ENCODE data around the gene LKAAEAR1. TPM values are rescaled to one million over a fixed set of nuclear protein-coding genes. Genes with fewer than 3 reads are reported as not detected.

Gene LKAAEAR1
- total RNA-seq, 4 donors from 2014 or later, result 0.81 TPM; not detected in 3

- TF ChIP-seq POLR2A (IDR thresholded peaks at IDR 0.05), result peak in 1 of 2 donors; percentile 40
- TF ChIP-seq EP300 (IDR thresholded peaks at IDR 0.05), result no peak
- TF ChIP-seq POLR2AphosphoS5 (IDR thresholded peaks at IDR 0.05), result no peak
- Histone ChIP-seq H3K27me3 (peaks cover 18% of the 10 kb centered on the region), H3K9me3 (no peaks in the 10 kb centered on the region), H3K4me1 (peaks cover 0 to 52% (median 25%) of the 10 kb centered on the region in 3 donors), H3K36me3 (peaks cover 0 to 11% of the 10 kb centered on the region in 2 donors), H3K27ac (peak within 1 kb of the TSS in 3 of 4 donors; percentile 77 to 83 (median 82)), H3K4me3 (peak within 1 kb of the TSS; percentile 34 to 78)
- ATAC-seq, result peak; percentile 77
- no CpG with 5 or more reads among the region's 73 CpGs for WGBS, 2 donors (ENCODE audit: low coverage in 1 of 2)
Measured at GRCh38 chr20:64079273-64080012, 4.8 kb downstream of the LKAAEAR1 start, which contains the start of gene RGS19. Gene RGS19 (minus strand): TSS chr20:64079518. CDS start chr20:64076886, 2,632 bp downstream.

GRCh38 chr20:64078934-64079272 is 5.3 kb downstream of the LKAAEAR1 start:
- H3K4me1 ChIP-seq, result peaks cover 0 to 47% (median 23%) of the 10 kb centered on the region in 3 donors
- no peaks in the 10 kb centered on the region for H3K9me3 ChIP-seq
- no peak for ATAC-seq
- no peak for TF ChIP-seq POLR2AphosphoS5 (IDR thresholded peaks at IDR 0.05)
- TF ChIP-seq CTCF (IDR thresholded peaks at IDR 0.05), result no peak
- TF ChIP-seq POLR2A (IDR thresholded peaks at IDR 0.05), result no peak
- TF ChIP-seq EP300 (IDR thresholded peaks at IDR 0.05), result no peak
- peaks cover 0 to 17% of the 10 kb centered on the region in 2 donors for H3K36me3 ChIP-seq
- H3K27ac ChIP-seq, result peak overlapping the region in 3 of 4 donors; percentile 77 to 83 (median 82)
- H3K4me3 ChIP-seq, result peak overlapping the region; percentile 34 to 78
- peaks cover 13% of the 10 kb centered on the region for H3K27me3 ChIP-seq
- 12 to 20% methylated on average over 2 to 3 of the region's 4 CpGs for WGBS, 2 donors (ENCODE audit: low coverage in 1 of 2)

GRCh38 chr20:64077876-64078551 is 6.2 kb downstream of the LKAAEAR1 start:
- H3K4me3 ChIP-seq, result peak overlapping the region in 1 of 2 donors; percentile 78
- H3K27ac ChIP-seq, result peak overlapping the region in 1 of 4 donors; percentile 83
- 60 to 66% methylated on average over 4 to 5 of the region's 15 CpGs for WGBS, 2 donors (ENCODE audit: low coverage in 1 of 2)
- H3K36me3 ChIP-seq, result peaks cover 0 to 26% of the 10 kb centered on the region in 2 donors
- peaks cover 4% of the 10 kb centered on the region for H3K27me3 ChIP-seq
- H3K9me3 ChIP-seq, result no peaks in the 10 kb centered on the region
- H3K4me1 ChIP-seq, result peaks cover 0 to 38% (median 18%) of the 10 kb centered on the region in 3 donors
- ATAC-seq, result no peak
- TF ChIP-seq EP300 (IDR thresholded peaks at IDR 0.05) (no peak), CTCF (IDR thresholded peaks at IDR 0.05) (no peak), POLR2AphosphoS5 (IDR thresholded peaks at IDR 0.05) (no peak), POLR2A (IDR thresholded peaks at IDR 0.05) (no peak)

GRCh38 chr20:64077541-64077875 is 6.7 kb downstream of the LKAAEAR1 start:
- TF ChIP-seq EP300 (IDR thresholded peaks at IDR 0.05), result no peak
- no peak for TF ChIP-seq POLR2AphosphoS5 (IDR thresholded peaks at IDR 0.05)
- TF ChIP-seq POLR2A (IDR thresholded peaks at IDR 0.05), result no peak
- TF ChIP-seq CTCF (IDR thresholded peaks at IDR 0.05), result no peak
- H3K4me1 ChIP-seq, result peaks cover 0 to 33% (median 16%) of the 10 kb centered on the region in 3 donors
- H3K27ac ChIP-seq, result peak overlapping the region in 1 of 4 donors; percentile 21
- no peaks in the 10 kb centered on the region for H3K27me3 ChIP-seq
- peaks cover 0 to 31% of the 10 kb centered on the region in 2 donors for H3K36me3 ChIP-seq
- ATAC-seq, result no peak
- peak overlapping the region in 1 of 2 donors; percentile 78 for H3K4me3 ChIP-seq
- WGBS, 2 donors (ENCODE audit: low coverage in 1 of 2), result 80% methylated on average over 1 of the region's 7 CpGs; no CpG with 5 or more reads in 1 of the 2 donors
- no peaks in the 10 kb centered on the region for H3K9me3 ChIP-seq

GRCh38 chr20:64077094-64077493 is 7.1 kb downstream of the LKAAEAR1 start:
- 80% methylated on average over 1 of the region's 8 CpGs; no CpG with 5 or more reads in 1 of the 2 donors for WGBS, 2 donors (ENCODE audit: low coverage in 1 of 2)
- H3K4me3 ChIP-seq, result peak overlapping the region in 1 of 2 donors; percentile 78
- ATAC-seq, result no peak
- TF ChIP-seq POLR2A (IDR thresholded peaks at IDR 0.05) (no peak), POLR2AphosphoS5 (IDR thresholded peaks at IDR 0.05) (no peak), CTCF (IDR thresholded peaks at IDR 0.05) (no peak), EP300 (IDR thresholded peaks at IDR 0.05) (no peak)
- peaks cover 0 to 35% of the 10 kb centered on the region in 2 donors for H3K36me3 ChIP-seq
- H3K27me3 ChIP-seq, result no peaks in the 10 kb centered on the region
- no peaks in the 10 kb centered on the region for H3K9me3 ChIP-seq
- peaks cover 0 to 29% (median 16%) of the 10 kb centered on the region in 3 donors for H3K4me1 ChIP-seq
- H3K27ac ChIP-seq, result peak overlapping the region in 1 of 4 donors; percentile 21
